ENCODE measurements around the gene FOXO6. TPM values are rescaled to one million over a fixed set of nuclear protein-coding genes. Genes with fewer than 3 reads are reported as not detected.

FOXO6 gene
- total and polyA plus RNA-seq, 2 donors (not counting 1 experiment from before 2014, with no cell fraction given): 0.06 to 0.15 TPM

DNA sequence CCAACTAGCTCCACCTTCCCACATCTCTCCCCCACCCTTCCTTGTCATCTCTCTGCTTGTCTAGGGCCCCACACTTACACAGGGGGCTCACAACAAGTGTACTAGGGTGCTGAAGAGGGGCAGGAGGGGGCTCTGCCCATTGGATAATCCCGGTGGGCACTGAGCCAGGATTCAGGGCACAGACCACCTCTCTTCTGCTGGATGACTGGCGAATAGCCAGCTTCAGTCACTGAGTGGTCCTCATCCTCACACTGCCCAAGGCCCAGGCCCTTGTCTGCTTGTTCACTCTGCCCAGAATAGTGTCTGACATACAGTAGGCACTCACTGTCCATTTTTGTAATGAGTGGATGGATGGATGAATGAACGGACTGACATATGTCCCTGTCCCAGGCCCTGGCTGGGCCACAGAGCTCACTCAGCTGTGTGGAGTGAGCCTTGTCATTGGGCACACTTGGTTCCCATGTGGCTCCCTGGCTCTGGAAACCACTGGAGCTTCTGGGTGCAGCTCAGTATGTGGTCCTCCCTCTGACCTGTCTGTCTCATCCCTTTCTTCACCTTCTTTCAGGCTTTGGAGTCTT lies 36.6 kb downstream of the FOXO6 start:
- WGBS (ENCODE audit: insufficient coverage): 86% methylated on average over 3 of the region's 3 CpGs
- no peak overlapping the region for H3K4me3 Mint-ChIP-seq
- H3K27me3 Mint-ChIP-seq: peaks cover 33% of the 10 kb centered on the region
- Histone ChIP-seq H3K36me3 (replicated peaks in 1 of 2; ENCODE audit: control extremely low read depth in 1 of 2, control insufficient read depth in 1 of 2, extremely low read depth in 1 of 2, insufficient read depth in 2 of 2, low read length in 1 of 2) (no peaks in the 10 kb centered on the region), H3K79me2 (ENCODE audit: control insufficient read depth, insufficient read depth, low read length) (no peaks in the 10 kb centered on the region), H3K9ac (ENCODE audit: low read length) (no peak overlapping the region), H3K4me3 (ENCODE audit: control extremely low read depth in 1 of 5, extremely low read depth in 1 of 5, insufficient read depth in 1 of 5, low read depth in 2 of 5, low read length in 4 of 5) (no peak overlapping the region), H3K27me3 (replicated peaks in 1 of 4; ENCODE audit: control extremely low read depth in 1 of 4, control insufficient read depth in 3 of 4, insufficient read depth in 4 of 4, low read length in 3 of 4) (peaks cover 0 to 16% (median 1%) of the 10 kb centered on the region in 4 experiments), H3K4me2 (replicated peaks; ENCODE audit: low read depth, low read length, poor library complexity, severe bottlenecking) (no peak overlapping the region), H3K27ac (ENCODE audit: low read length in 2 of 2) (no peak overlapping the region), H4K20me1 (ENCODE audit: control insufficient read depth, insufficient read depth, low read length, poor library complexity, severe bottlenecking) (no peaks in the 10 kb centered on the region), H2AFZ (ENCODE audit: insufficient read depth, low read depth, low read length, poor library complexity, severe bottlenecking) (no peak overlapping the region), H3K9me3 (ENCODE audit: control extremely low read depth in 1 of 3, control insufficient read depth in 2 of 3, insufficient read depth in 1 of 3, low read length in 2 of 3) (peaks cover 0 to 10% (median 3%) of the 10 kb centered on the region in 3 donors), H3K4me1 (ENCODE audit: control insufficient read depth in 2 of 2, insufficient read depth in 2 of 2, low read length in 2 of 2) (peaks cover 0 to 7% of the 10 kb centered on the region in 2 donors)
- no peak overlapping the region for H3K27ac Mint-ChIP-seq
- CTCF ChIA-PET: no interaction called here
- no peak for TF ChIP-seq EZH2 (IDR thresholded peaks at IDR 0.05; ENCODE audit: borderline replicate concordance, insufficient read depth, low read depth, low read length, poor library complexity, severe bottlenecking)
- TF ChIP-seq, protein P1, sequence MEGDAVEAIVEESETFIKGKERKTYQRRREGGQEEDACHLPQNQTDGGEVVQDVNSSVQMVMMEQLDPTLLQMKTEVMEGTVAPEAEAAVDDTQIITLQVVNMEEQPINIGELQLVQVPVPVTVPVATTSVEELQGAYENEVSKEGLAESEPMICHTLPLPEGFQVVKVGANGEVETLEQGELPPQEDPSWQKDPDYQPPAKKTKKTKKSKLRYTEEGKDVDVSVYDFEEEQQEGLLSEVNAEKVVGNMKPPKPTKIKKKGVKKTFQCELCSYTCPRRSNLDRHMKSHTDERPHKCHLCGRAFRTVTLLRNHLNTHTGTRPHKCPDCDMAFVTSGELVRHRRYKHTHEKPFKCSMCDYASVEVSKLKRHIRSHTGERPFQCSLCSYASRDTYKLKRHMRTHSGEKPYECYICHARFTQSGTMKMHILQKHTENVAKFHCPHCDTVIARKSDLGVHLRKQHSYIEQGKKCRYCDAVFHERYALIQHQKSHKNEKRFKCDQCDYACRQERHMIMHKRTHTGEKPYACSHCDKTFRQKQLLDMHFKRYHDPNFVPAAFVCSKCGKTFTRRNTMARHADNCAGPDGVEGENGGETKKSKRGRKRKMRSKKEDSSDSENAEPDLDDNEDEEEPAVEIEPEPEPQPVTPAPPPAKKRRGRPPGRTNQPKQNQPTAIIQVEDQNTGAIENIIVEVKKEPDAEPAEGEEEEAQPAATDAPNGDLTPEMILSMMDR (IDR thresholded peaks at IDR 0.05): no peak
- H3K4me1 Mint-ChIP-seq: no peaks in the 10 kb centered on the region
- DNase-seq: no peak
- POLR2A ChIA-PET: no interaction called here
- intact Hi-C loops (cut with micrococcal nuclease): no loop called here
- ATAC-seq (ENCODE audit: low read depth): no peak
- peaks cover 5% of the 10 kb centered on the region for H3K9me3 Mint-ChIP-seq (ENCODE audit: insufficient read depth)

DNA sequence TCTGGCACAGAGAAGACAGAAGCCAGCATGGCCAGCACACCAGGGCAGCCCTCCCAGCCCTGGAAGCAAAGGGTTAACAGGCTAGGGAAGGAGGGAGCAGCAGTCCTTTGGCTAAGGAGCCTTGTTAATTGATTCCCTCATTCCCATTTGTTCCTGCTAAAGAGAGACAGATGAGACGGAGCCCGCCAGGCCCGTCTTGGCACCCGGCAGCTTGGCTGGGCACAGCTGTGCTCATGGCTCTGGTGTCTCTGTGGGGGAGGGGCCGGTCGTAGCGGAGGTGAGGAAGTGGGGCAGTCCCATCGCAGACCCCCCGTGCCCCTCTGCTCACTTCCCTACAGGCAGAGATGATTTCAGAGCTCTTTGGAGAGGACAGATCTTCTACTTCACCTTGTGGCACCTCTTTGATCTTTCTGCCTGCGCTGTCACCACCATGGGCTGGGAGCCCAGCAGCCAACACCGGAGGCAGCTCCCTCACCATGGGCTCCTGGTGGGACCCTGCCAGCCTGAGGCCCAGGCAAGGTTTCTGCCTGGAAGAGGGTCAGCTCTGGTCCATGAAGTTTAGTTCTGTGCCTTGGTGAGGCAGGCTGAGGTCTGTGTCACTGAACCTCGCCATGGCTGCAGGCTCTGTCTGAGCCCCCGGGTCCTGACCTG lies 38.0 kb downstream of the FOXO6 start:
- no peaks in the 10 kb centered on the region for H4K20me1 ChIP-seq (ENCODE audit: control insufficient read depth, insufficient read depth, low read length, poor library complexity, severe bottlenecking)
- ATAC-seq (ENCODE audit: low read depth) (no peak), DNase-seq (no peak)
- H3K9me3 Mint-ChIP-seq (ENCODE audit: insufficient read depth): peaks cover 5% of the 10 kb centered on the region
- H3K36me3 ChIP-seq (replicated peaks in 1 of 2; ENCODE audit: control extremely low read depth in 1 of 2, control insufficient read depth in 1 of 2, extremely low read depth in 1 of 2, insufficient read depth in 2 of 2, low read length in 1 of 2): no peaks in the 10 kb centered on the region
- H3K27me3 Mint-ChIP-seq: peaks cover 39% of the 10 kb centered on the region
- intact Hi-C loops (cut with micrococcal nuclease): no loop called here
- H3K4me2 ChIP-seq (replicated peaks; ENCODE audit: low read depth, low read length, poor library complexity, severe bottlenecking): no peak overlapping the region
- no peaks in the 10 kb centered on the region for H3K4me1 Mint-ChIP-seq
- H3K4me3 Mint-ChIP-seq: no peak overlapping the region
- TF ChIP-seq, protein P1 (IDR thresholded peaks at IDR 0.05): no peak
- no peak for TF ChIP-seq EZH2 (IDR thresholded peaks at IDR 0.05; ENCODE audit: borderline replicate concordance, insufficient read depth, low read depth, low read length, poor library complexity, severe bottlenecking)
- no peaks in the 10 kb centered on the region for H3K79me2 ChIP-seq (ENCODE audit: control insufficient read depth, insufficient read depth, low read length)
- H3K9me3 ChIP-seq (ENCODE audit: control extremely low read depth in 1 of 3, control insufficient read depth in 2 of 3, insufficient read depth in 1 of 3, low read length in 2 of 3): peaks cover 0 to 11% (median 3%) of the 10 kb centered on the region in 3 donors
- H3K4me1 ChIP-seq (ENCODE audit: control insufficient read depth in 2 of 2, insufficient read depth in 2 of 2, low read length in 2 of 2): peaks cover 0 to 7% of the 10 kb centered on the region in 2 donors
- H3K27ac Mint-ChIP-seq: no peak overlapping the region
- 70% methylated on average over 8 of the region's 13 CpGs for WGBS (ENCODE audit: insufficient coverage)
- no peak overlapping the region for H3K9ac ChIP-seq (ENCODE audit: low read length)
- no peak overlapping the region for H3K27ac ChIP-seq (ENCODE audit: low read length in 2 of 2)
- H3K4me3 ChIP-seq (ENCODE audit: control extremely low read depth in 1 of 5, extremely low read depth in 1 of 5, insufficient read depth in 1 of 5, low read depth in 2 of 5, low read length in 4 of 5): no peak overlapping the region
- no peak overlapping the region for H2AFZ ChIP-seq (ENCODE audit: insufficient read depth, low read depth, low read length, poor library complexity, severe bottlenecking)
- POLR2A ChIA-PET: no interaction called here
- CTCF ChIA-PET: interaction anchor here (0.9 kb wide), 1 partner anchor 19 kb away, joined by 4 read pairs; no protein-coding TSS in a partner anchor
- H3K27me3 ChIP-seq (replicated peaks in 1 of 4; ENCODE audit: control extremely low read depth in 1 of 4, control insufficient read depth in 3 of 4, insufficient read depth in 4 of 4, low read length in 3 of 4): peaks cover 0 to 14% (median 1%) of the 10 kb centered on the region in 4 experiments

All from B cell (primary cell).